BLaER1 (cell line): ENCODE results near the gene KRT9.
"Not testable (repeated sequence)": the region's sequence is repeated elsewhere in the genome, so short reads cannot be mapped to it uniquely, and the experiment has no call there.

Source experiments
- H3K27ac ChIP-seq: shearing (Covaris generic); formaldehyde crosslinking; 2 replicates; pipeline ENCODE4 v1.8.1; 2022
- H3K27me3 ChIP-seq: shearing (Covaris generic); formaldehyde crosslinking; 2 replicates; pipeline ENCODE4 v1.8.1; 2022
- H3K36me3 ChIP-seq: shearing (Covaris generic); formaldehyde crosslinking; 2 replicates; pipeline ENCODE4 v1.8.1; 2022
- H3K4me1 ChIP-seq: shearing (Covaris generic); formaldehyde crosslinking; 2 replicates; pipeline ENCODE4 v1.8.1; 2022
- H3K4me2 ChIP-seq: shearing (Covaris generic); formaldehyde crosslinking; 2 replicates; pipeline ENCODE4 v1.8.1; 2022
- H3K4me3 ChIP-seq: shearing (Covaris generic); formaldehyde crosslinking; 2 replicates; pipeline ENCODE4 v1.8.1; 2022
- H3K9ac ChIP-seq: shearing (Covaris generic); formaldehyde crosslinking; 2 replicates; pipeline ENCODE4 v1.8.1; 2022
- H3K9me3 ChIP-seq: shearing (Covaris generic); formaldehyde crosslinking; 2 replicates; pipeline ENCODE4 v1.8.1; 2022
- H4K20me1 ChIP-seq: shearing (Covaris generic); formaldehyde crosslinking; 2 replicates; pipeline ENCODE4 v1.8.1; 2022
- Cebpa-rat ChIP-seq: shearing (Covaris generic); IDR thresholded peaks from 2 replicates; pipeline ENCODE4 v1.8.1; 2022

The KRT9 gene

DNA sequence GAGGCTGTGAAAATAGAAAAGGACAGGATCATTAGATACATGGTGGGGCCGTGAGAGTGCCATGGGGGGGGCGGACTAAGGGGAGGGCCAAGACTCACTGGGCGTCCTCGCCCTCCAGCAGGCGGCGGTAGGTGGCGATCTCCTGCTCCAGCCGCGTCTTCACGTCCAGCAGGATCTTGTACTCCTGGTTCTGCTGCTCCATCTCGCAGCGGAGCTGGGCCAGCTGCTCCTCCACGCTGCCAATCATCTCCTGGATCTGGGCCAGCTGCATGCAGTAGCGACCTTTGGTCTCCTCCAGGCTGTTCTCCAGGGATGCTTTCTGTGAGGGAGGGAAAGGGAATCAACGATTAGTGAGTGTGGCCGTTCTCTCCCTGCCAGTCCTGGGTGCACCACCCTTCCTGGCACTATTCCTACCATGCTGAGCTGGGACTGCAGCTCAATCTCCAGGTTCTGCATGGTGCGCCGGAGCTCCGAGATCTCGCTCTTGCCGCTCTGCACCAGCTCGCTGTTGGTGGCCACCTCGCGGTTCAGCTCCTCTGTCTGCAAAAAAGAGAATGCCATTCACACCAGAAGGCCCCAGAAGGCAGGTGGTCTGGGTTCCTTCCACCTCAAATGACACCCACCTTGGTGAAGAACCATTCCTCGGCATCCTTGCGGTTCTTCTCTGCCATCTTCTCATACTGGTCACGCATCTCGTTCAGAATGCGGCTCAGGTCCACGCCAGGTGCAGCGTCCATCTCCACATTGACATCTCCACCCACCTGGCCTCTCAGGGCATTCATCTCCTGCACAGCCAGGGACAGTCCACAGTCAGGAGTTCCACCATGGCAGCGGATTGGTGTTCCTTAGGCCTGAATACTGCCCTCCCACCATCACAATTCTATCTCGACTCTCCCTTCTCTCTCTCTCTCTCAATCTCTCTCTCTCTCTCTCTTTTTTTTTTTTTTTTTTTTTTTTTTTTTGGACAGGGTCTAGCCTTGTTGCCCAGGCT lies 11.6 kb upstream of the KRT9 start:
- H3K36me3 ChIP-seq: no peaks in the 10 kb centered on the region
- no peak overlapping the region for H3K27ac ChIP-seq

GRCh38 chr17:41582061-41582968 lies 10.5 kb upstream of the KRT9 start:
- not testable (repeated sequence) for H3K4me3 ChIP-seq, H4K20me1 ChIP-seq, H3K36me3 ChIP-seq, H3K4me1 ChIP-seq, H3K27ac ChIP-seq, H3K4me2 ChIP-seq, H3K9me3 ChIP-seq, H3K9ac ChIP-seq, H3K27me3 ChIP-seq

More for the DNA sequence above, 11.6 kb upstream of the KRT9 start:
- H4K20me1 ChIP-seq: no peaks in the 10 kb centered on the region
- no peaks in the 10 kb centered on the region for H3K27me3 ChIP-seq
- no peak overlapping the region for H3K4me3 ChIP-seq
- no peak overlapping the region for H3K9ac ChIP-seq
- no peaks in the 10 kb centered on the region for H3K9me3 ChIP-seq
- no peak for TF ChIP-seq Cebpa-rat
- no peak overlapping the region for H3K4me2 ChIP-seq
- H3K4me1 ChIP-seq: no peaks in the 10 kb centered on the region

DNA sequence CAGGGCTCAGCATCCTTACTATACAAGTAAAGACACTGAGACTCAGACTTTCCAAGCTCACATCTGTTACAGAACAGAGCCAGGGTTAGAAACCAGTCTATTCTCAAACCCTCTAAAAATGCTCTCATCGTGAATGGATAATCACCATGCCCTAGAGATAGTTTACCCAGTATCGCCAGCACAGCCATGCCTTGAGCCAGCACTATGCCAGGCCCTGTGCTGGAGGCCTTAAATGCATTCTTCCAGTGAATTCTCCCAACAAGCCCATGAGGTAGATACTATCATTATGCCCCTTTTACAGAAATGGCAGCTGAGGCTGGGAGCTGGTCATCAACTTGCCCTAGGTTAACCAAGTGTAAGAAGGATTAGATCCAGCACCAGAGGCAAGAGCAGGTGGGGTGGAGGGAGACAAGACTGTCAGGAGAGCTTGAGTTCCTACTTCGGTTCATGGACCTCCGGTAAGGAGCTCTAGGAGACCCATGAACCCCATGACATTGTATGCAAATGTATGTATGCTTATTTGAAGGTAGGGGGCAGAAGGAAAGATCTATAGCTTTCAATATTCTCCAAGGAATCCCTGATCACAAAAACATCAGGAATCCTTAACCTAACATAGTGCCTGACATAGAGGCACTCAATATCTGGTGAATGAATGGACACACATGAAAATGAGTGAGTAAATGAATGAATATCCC lies 9.7 kb upstream of the KRT9 start:
- H3K4me2 ChIP-seq: no peak overlapping the region
- H3K36me3 ChIP-seq: no peaks in the 10 kb centered on the region
- H3K4me3 ChIP-seq: no peak overlapping the region
- H4K20me1 ChIP-seq: no peaks in the 10 kb centered on the region
- no peak for TF ChIP-seq Cebpa-rat
- H3K4me1 ChIP-seq: no peaks in the 10 kb centered on the region
- H3K27me3 ChIP-seq: no peaks in the 10 kb centered on the region
- no peaks in the 10 kb centered on the region for H3K9me3 ChIP-seq
- no peak overlapping the region for H3K27ac ChIP-seq
- H3K9ac ChIP-seq: no peak overlapping the region

DNA sequence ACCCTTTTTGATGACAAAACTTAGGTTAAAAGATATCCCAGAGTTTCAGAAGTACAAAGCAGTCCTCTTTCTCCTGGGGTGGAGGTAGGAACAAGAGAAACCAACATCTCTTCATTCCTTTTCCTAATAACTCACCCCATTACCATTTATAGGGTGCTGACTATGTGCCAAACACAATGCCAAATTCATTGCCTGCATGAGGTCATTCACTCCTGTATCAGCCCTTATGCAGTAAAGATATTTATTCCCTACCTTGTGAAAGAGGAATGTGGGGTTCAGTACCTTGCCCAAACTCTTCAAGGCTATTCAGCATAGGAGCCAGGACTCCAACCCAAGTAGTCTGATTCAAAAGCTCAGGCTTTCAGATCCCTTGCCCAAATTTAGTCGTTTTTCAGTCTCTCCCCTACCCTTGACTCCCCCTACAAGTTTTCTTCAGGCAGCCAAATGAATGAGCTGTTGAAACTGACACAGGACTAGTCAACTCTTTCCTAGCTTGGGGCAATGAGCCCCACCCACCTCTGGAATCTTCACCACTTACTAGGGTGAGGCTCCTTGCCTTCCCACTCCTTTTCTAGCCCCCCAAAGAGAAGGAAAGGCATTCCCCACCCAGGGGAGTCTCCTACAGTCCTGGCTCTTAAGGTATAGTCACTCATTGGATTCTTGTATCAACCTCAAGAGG lies 9.0 kb upstream of the KRT9 start:
- Histone ChIP-seq H4K20me1 (no peaks in the 10 kb centered on the region), H3K9ac (no peak overlapping the region), H3K4me2 (no peak overlapping the region), H3K4me1 (no peaks in the 10 kb centered on the region), H3K36me3 (no peaks in the 10 kb centered on the region), H3K9me3 (no peaks in the 10 kb centered on the region), H3K27me3 (no peaks in the 10 kb centered on the region), H3K27ac (no peak overlapping the region), H3K4me3 (no peak overlapping the region)
- TF ChIP-seq Cebpa-rat: no peak

DNA sequence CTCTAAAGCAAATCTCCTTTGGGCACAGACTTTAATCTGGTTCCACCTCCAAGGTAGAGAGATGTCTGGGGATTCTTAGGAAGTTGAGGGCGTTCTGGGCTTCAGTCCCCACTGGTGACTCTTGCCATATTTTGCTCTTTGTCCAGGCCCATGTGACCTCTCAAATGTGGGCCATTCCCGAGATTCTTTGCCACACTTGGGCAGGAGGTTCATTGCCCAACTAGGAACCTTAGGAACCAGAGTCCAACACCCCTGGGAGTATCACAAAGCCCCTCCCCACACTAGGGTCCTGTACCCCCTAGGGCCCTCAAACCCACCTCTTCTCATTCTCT lies 8.4 kb upstream of the KRT9 start:
- Histone ChIP-seq H3K27me3 (no peaks in the 10 kb centered on the region), H3K9me3 (no peaks in the 10 kb centered on the region), H3K4me2 (no peak overlapping the region), H3K4me3 (no peak overlapping the region), H3K9ac (no peak overlapping the region), H3K27ac (no peak overlapping the region), H3K4me1 (no peaks in the 10 kb centered on the region), H3K36me3 (no peaks in the 10 kb centered on the region), H4K20me1 (no peaks in the 10 kb centered on the region)
- no peak for TF ChIP-seq Cebpa-rat

- no peak overlapping the region for H3K4me2 ChIP-seq
Measured at GRCh38 chr17:41579484-41580243, 7.8 kb upstream of the KRT9 start.

DNA sequence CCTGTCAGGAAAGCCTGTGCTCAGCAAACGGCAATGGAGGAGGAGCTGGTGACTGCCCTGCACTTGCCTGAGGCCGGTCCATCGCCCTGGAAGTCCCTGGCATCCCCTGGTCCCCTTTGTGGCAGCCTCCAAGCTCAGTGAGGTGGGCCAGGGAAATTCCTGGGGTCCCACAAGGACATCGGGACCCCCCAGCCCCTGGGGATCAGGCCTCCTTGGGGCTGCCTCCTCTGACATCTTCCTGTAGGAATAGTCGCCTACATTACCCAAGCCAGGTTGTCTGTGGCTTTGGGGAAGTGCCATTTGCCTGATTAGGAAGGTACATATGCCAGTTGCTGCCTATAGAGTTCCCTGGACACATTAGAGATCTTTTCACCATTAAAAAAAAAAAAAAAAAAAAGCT lies 7.1 kb upstream of the KRT9 start:
- Histone ChIP-seq H3K9me3 (no peaks in the 10 kb centered on the region), H3K27me3 (no peaks in the 10 kb centered on the region), H3K4me1 (no peaks in the 10 kb centered on the region), H3K4me3 (no peak overlapping the region), H3K36me3 (no peaks in the 10 kb centered on the region), H3K4me2 (no peak overlapping the region), H3K9ac (no peak overlapping the region), H3K27ac (no peak overlapping the region), H4K20me1 (no peaks in the 10 kb centered on the region)
- no peak for TF ChIP-seq Cebpa-rat

More at GRCh38 chr17:41579484-41580243, 7.8 kb upstream of the KRT9 start:
- no peak overlapping the region for H3K27ac ChIP-seq
- no peaks in the 10 kb centered on the region for H3K36me3 ChIP-seq
- no peaks in the 10 kb centered on the region for H3K9me3 ChIP-seq
- TF ChIP-seq Cebpa-rat: no peak
- no peaks in the 10 kb centered on the region for H3K27me3 ChIP-seq
- no peaks in the 10 kb centered on the region for H3K4me1 ChIP-seq
- no peaks in the 10 kb centered on the region for H4K20me1 ChIP-seq
- no peak overlapping the region for H3K4me3 ChIP-seq
- H3K9ac ChIP-seq: no peak overlapping the region

GRCh38 chr17:41578538-41578937 lies 6.7 kb upstream of the KRT9 start:
- H3K4me1 ChIP-seq: no peaks in the 10 kb centered on the region
- no peaks in the 10 kb centered on the region for H4K20me1 ChIP-seq
- H3K36me3 ChIP-seq: no peaks in the 10 kb centered on the region
- no peak overlapping the region for H3K4me3 ChIP-seq
- H3K27me3 ChIP-seq: no peaks in the 10 kb centered on the region
- H3K27ac ChIP-seq: no peak overlapping the region
- no peak overlapping the region for H3K4me2 ChIP-seq
- no peak overlapping the region for H3K9ac ChIP-seq
- no peak for TF ChIP-seq Cebpa-rat
- no peaks in the 10 kb centered on the region for H3K9me3 ChIP-seq

DNA sequence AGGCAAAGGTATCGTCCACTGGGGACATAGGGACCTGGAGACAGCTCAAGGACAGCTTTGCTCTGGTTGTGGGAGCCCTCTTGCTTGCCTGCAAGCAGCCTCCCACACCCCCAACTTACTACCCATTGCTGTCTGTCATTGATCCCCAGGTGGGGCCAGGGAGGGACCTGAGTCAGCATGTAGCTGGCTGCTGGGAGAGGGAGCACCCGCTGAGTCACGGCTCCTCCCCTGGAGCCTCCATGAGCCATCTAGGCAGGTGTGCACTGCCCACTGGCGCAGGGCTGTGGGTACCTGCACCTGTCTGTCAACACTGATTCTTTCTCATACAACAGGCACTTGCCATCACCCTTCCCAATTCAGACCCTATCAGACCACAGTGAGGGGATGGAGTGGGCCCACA lies 4.9 kb upstream of the KRT9 start:
- H3K4me1 ChIP-seq, H4K20me1 ChIP-seq, H3K27me3 ChIP-seq, H3K36me3 ChIP-seq, H3K27ac ChIP-seq, H3K4me3 ChIP-seq, H3K9ac ChIP-seq, H3K4me2 ChIP-seq, H3K9me3 ChIP-seq: not testable (repeated sequence)
